ELR (cell line): ENCODE results near the gene TSHR.

Source experiments
- DNase-seq: peaks from one replicate; pipeline ENCODE4 v3.0.0-alpha.2; 2015; ENCODE audit warnings: low read depth

Gene TSHR

DNA sequence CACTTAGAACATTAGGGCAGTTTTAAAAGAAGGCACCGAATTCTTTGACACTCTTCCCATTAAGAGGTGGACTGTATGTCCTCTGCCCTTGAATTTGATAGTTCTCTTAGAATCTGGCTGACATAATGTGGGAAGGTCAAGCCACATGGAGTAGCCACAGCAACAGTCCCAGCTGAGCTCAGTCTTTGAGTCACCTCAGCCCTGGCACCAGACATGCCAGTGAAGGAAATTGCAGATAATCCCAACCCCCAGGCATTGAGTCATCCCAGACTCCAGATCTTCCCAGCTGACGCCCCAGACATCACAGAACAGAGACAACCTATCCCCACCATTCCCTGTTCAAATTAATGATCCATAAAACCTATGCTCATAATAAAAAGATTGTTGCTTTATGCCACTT, 181.9 kb downstream of the TSHR start:
- peak; percentile 74 for DNase-seq

DNA sequence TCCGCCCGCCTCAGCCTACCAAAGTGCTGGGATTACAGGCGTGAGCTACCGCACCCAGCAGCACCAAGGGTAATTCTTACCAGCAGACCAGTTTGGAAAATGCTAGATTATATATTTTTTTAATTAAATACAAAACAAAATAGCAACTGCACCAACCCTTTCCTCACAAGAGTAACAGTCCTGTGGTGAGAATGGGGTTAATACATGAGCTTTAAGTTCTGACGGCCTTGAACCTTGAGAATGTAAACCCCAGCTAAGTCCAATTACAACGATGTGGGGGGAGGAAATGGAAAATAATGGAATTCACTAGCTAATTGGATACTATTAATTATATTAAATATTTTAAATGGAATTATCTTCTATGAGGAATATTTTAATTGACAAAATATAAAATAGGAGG, 183.0 kb downstream of the TSHR start:
- no peak for DNase-seq

- DNase-seq = no peak
Measured at GRCh38 chr14:81141426-81141825, 186.0 kb downstream of the TSHR start.

DNA sequence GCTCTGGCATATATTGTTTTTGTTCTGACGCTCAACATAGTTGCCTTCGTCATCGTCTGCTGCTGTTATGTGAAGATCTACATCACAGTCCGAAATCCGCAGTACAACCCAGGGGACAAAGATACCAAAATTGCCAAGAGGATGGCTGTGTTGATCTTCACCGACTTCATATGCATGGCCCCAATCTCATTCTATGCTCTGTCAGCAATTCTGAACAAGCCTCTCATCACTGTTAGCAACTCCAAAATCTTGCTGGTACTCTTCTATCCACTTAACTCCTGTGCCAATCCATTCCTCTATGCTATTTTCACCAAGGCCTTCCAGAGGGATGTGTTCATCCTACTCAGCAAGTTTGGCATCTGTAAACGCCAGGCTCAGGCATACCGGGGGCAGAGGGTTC, 188.4 kb downstream of the TSHR start:
- DNase-seq = no peak

- DNase-seq = no peak
Measured at GRCh38 chr14:81144824-81145603, 189.6 kb downstream of the TSHR start.

- no peak for DNase-seq
Measured at GRCh38 chr14:81147140-81147897, 191.9 kb downstream of the TSHR start.

- no peak for DNase-seq
Measured at GRCh38 chr14:81148635-81149034, 193.2 kb downstream of the TSHR start.

DNA sequence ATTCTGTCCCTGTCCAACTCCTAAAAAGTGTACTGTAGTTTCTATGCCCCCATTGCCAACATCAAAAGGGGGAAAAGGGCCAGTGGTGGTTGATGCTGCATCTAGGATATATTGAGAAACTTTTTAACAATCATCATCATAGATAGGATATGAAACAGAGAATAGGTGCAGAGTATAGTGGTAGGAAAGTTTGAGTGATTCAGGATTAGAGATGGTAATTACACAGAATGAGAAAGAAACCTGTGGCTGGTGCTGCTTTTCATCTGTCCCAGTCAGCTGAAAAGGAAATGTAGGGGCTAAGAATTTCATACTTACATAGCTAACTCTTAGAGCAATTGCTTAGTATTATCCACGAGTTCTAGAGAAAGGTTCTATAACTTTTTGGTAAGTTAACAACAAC, 197.8 kb downstream of the TSHR start:
- no peak for DNase-seq

GRCh38 chr14:81157431-81157830, 202.0 kb downstream of the TSHR start:
- DNase-seq = no peak

DNA sequence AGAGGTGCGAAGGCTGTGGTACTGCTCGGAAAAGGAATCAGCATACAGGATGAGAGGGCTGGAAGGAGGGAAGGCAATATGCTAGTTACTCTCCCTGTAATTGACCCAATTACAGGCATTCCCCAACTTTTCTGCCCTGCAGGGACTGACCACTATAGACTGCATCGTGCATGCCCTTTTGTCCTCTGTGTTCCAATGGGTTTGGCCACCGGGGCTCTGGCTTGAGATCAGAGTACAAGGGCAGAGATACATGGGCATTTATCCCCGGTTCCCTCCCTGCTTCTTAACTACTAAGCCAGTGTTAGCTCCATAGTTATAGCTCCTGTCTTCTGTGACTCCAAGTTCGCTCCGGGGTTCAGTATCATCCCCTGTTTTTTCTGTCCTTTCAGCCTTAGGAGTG, 205.7 kb downstream of the TSHR start:
- no peak for DNase-seq

- DNase-seq = no peak
Measured at GRCh38 chr14:81161749-81162148, 206.3 kb downstream of the TSHR start.

GRCh38 chr14:81162941-81163340, 207.5 kb downstream of the TSHR start:
- DNase-seq = peak; percentile 49

DNA sequence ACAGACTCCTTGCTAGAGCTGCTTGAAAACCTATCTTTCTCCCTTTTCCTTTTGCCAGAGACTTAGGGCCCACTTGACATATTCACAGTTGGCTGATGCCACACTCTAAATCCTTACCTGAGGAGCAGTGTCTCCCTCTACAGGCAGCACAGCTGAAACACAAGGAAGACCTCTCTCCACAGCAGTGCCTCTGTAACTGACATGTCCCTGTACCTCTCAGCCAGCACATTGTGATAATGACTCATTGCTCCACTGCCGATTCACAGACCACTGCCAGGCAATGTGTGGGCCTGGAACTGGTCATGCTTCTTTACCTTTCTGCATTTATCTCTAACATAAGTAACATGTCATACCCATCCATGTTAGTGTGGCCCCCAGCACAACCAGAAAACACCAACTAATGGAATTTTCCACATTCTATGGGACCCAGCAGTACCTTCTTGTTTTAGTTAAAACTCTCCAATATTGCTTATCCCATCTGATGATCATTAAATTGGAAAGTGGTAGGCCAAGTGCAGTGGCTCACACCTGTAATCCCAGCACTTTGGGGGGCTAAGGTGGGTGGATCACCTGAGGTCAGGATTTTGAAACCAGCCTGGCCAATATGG, 208.8 kb downstream of the TSHR start:
- peak; percentile 84 for DNase-seq

DNA sequence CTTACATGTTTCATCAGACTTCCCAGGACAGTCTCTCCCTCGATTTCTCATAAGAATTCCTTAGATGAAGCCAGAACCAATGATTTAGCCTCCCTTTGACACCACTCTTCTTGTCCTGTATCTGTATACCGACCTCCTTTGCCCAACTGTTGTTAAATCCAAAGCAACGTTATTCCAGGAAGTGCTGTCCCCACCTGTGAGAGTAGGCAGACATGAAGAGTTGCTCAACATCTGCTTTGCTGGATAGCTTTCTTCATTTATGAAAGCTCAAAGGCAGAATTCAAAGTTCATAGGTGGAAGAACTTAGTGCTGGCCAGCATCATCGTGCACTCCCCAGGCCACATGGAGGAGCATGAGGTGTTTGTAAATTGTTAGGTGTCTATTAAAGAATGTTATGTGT, 209.8 kb downstream of the TSHR start:
- DNase-seq = no peak

- no peak for DNase-seq
Measured at GRCh38 chr14:81166121-81166520, 210.7 kb downstream of the TSHR start.

DNA sequence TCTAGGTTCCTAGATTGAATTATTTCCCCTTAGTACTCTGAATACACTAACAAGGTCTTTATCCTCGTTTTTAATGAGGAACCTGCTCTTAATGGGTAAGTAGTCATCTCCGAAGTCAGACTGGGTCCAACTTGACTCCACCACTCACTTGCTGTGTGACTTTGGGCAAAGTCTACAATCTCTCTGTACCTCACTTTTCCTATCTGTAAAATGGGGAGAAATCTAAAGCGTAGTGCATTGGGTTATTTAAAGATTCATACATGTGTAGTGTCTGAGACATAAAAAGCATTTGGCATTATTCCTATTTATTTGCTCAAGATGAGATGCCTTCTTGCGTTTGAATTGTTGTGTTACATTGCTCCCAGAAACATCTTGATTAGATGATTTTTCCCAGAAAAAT, 213.8 kb downstream of the TSHR start:
- DNase-seq = no peak

GRCh38 chr14:81169711-81170103, 214.3 kb downstream of the TSHR start:
- peak; percentile 34 for DNase-seq

DNA sequence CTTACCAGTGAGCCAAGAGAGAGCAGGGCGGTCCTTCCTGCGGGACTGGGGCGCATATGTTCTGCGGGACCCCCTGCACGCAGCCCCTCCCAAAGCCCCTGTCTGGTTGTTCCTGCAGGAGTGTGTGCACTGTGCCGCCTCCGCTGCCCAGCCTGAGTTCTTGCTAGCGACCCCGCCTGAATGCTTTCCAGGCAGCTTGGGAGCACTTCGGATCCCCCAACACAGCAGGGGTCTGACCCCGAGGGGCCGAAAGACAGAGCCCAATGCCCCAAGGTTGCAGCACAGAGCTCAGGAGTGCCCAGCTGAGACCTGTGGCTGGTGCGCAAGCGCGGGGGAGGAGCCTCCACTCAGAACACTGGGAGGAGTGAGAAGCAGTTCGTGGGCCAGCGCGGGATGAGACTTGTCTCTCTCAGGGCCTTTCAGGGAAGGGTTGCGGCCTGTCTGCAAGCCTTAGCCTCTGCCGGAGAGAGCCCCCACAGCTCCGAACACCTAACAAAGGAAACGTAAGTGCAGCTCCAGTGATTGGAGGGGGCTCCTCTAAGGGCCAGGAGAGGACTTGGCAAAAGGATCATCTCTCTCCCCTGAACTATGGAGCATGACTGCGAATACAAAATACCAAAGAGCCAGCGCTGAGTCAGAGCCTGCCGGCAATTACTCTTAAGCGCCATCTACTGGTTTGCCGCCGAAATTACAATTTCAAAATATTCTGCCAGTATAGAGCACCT, 214.8 kb downstream of the TSHR start:
- DNase-seq = peak; percentile 88

- no peak for DNase-seq
Measured at GRCh38 chr14:81170829-81171195, 215.4 kb downstream of the TSHR start.

DNA sequence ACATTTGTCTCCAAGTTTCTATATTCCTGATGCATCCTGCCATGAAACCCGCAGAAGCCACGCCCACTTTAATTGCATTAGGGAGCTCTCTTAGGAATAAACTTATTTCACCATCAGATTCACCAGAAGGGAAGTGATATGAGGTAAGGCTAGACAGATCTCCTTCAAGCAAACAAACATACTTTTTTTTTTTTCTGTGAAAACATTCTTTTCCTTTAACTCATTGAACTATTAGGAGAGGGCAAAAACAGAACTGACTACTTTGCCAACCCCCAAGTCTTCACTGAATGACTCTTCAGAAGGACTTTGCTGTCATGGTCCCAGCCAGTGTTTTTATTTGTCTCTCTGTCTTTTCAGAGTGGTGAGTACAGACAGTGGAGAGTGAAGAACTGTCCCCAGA, 216.9 kb downstream of the TSHR start:
- peak; percentile 13 for DNase-seq

- no peak for DNase-seq
Measured at GRCh38 chr14:81172881-81173280, 217.5 kb downstream of the TSHR start.

DNA sequence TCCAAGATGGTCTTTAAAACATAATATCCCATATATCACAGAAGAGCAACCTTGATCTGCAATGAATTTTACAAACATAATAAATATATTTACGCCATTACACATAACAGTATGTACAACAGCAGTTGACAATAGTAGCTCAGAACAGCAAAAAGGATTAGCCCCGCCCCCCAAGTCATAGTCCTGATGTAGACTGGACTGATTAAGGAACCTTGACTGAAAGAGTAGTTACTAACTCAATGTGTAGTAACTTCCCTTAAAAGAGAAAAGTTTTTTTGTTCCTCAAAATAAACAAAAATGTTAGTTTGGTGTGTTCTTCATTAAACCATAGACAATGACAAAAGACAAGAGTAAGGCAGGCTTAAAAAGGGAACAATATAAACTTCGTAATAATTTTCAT, 220.8 kb downstream of the TSHR start:
- no peak for DNase-seq

GRCh38 chr14:81177225-81177624, 221.8 kb downstream of the TSHR start:
- no peak for DNase-seq
